AG04449 (cell line): ENCODE results near the gene FSD1L.

Experiments
- CTCF ChIA-PET: fragments of 350-600 bp; formaldehyde crosslinking; extraction: SDS; loops from one replicate; lab custom pipeline; 2021; ENCODE audit warnings: antibody characterized with exemption; lab: Yijun Ruan, JAX
- POLR2A ChIA-PET: fragments of 400-600, 350-600 bp; formaldehyde crosslinking; extraction: SDS; loops from one replicate; lab custom pipeline; 2020; ENCODE audit warnings: antibody characterized with exemption, inconsistent platforms; lab: Yijun Ruan, JAX
- DNase-seq: peaks from one replicate; pipeline ENCODE4 v3.0.0-alpha.2; 2010; ENCODE audit warnings: low read depth, low spot score
- H3K4me3 ChIP-seq: 2 replicates; pipeline ENCODE4 v1.5.1; 2011; ENCODE audit warnings: low read depth, mild to moderate bottlenecking, control low read depth, low read length
- TF ChIP-seq, protein P1 (sequence below): IDR thresholded peaks from one replicate; pipeline ENCODE4 v1.5.1; 2011; ENCODE audit warnings: mild to moderate bottlenecking, moderate library complexity, low read length, control low read depth, inconsistent platforms; ENCODE audit not compliant: insufficient read depth; ENCODE audit errors: missing control alignments

Gene FSD1L

DNA sequence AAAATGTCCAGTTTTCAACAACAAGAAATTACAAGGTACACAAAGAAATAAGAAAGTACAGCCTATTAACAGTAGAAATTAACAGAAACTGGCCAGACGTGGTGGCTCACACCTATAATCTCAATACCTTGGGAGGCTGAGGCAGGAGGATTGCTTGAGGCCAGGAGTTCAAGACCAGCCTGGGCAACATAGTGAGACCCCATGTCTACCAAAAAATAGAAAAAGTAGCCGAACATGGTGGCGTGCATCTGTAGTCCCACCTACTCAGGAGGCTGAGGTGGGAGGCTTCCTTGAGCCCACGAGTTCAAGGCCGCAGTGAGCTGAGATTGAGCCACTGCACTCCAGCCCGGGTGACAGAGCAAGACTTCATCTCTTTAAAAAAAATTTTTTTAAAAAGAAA is 41.5 kb upstream of the FSD1L start:
- POLR2A ChIA-PET = no interaction called here
- TF ChIP-seq, protein P1, sequence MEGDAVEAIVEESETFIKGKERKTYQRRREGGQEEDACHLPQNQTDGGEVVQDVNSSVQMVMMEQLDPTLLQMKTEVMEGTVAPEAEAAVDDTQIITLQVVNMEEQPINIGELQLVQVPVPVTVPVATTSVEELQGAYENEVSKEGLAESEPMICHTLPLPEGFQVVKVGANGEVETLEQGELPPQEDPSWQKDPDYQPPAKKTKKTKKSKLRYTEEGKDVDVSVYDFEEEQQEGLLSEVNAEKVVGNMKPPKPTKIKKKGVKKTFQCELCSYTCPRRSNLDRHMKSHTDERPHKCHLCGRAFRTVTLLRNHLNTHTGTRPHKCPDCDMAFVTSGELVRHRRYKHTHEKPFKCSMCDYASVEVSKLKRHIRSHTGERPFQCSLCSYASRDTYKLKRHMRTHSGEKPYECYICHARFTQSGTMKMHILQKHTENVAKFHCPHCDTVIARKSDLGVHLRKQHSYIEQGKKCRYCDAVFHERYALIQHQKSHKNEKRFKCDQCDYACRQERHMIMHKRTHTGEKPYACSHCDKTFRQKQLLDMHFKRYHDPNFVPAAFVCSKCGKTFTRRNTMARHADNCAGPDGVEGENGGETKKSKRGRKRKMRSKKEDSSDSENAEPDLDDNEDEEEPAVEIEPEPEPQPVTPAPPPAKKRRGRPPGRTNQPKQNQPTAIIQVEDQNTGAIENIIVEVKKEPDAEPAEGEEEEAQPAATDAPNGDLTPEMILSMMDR = no peak
- no peak for DNase-seq
- CTCF ChIA-PET = interaction anchor here (2.3 kb wide), 1 partner anchor 8 kb away, joined by 22 read pairs; no protein-coding TSS in a partner anchor
- H3K4me3 ChIP-seq = no peak overlapping the region

DNA sequence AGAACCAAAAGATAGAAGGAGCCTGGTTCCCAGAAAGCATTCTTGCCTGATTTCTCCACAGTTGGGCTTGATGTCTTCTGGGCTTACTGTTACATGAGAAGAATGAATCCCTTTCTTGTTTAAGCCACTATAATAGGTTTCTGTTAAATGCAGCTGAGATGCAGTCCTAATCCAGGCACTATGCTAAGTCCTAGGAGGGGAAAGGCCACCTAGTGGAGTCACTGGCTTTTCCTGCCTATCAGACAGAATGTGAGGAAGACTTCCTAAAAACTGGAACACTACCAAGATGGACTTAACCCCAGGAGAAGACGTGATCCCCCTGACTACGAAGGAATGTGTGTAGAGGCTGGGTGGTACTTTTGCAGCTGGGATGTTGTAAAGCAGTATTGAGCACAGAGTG is 34.3 kb upstream of the FSD1L start:
- TF ChIP-seq, protein P1 = peak; percentile 40
- DNase-seq = no peak
- ChIA-PET CTCF (interaction anchor here (0.9 to 11.9 kb wide), 17 partner anchors 8 to 633 kb away, joined by 3 to 235 read pairs (median 5); no protein-coding TSS in a partner anchor), POLR2A (no interaction called here)
- H3K4me3 ChIP-seq = no peak overlapping the region

DNA sequence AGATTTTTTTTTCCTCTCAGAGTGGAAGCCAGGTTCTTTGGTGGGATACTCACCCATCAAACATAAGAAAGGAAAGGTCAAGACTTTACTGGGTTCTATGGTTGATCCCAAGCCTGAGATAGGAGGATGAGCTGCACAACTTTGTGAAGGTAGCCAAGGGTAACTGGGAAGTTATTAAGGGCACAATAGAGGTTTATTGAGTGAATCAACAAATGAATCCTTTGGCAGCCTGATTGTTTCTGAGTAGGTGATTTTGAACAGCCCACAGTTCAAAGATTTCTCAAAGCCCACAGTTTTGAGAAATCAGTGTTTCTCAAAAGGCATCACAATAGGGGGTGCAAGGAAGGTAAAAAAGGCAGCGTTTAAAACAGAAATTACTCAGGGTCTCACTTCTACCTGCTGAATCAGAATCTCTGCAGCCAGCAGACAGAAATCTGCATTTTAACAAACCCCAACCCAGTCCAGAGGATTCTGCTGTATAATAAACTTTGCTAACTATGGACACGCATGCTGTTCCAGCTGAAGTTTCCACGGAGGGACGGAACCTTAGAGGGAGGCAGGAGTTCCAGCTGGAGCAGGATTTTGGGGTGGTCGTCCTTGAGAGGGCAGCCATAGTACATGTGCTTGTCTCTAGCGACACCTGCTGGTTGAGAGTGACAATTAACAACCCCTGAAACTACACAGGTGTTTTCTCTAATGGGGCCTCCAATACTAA is 32.7 kb upstream of the FSD1L start:
- ChIA-PET CTCF (interaction anchor here (0.6 to 11.9 kb wide), 53 partner anchors 10 to 659 kb away, joined by 3 to 235 read pairs (median 4); partner anchors contain the start of genes ABCA1 and SLC44A1), POLR2A (no interaction called here)
- DNase-seq = no peak
- TF ChIP-seq, protein P1 = peak; percentile 64
- no peak overlapping the region for H3K4me3 ChIP-seq

DNA sequence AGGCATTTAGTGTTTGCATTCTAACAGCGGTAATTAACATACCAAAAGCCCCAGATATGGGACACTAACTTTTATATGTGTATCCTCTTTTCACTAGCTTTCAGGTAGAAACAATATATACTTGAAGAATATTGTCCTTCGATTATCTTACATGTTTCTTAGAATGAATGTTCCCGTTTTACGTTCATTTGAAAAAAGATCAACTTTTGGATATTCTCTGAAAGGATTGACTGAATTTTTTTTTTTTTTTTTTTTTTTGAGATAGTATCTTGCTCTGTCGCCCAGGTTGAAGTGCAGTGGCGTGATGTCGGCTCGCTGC is 32.2 kb upstream of the FSD1L start:
- CTCF ChIA-PET = interaction anchor here (0.5 to 11.9 kb wide), 48 partner anchors 10 to 660 kb away, joined by 3 to 235 read pairs (median 4); partner anchors contain the start of genes ABCA1 and SLC44A1

DNA sequence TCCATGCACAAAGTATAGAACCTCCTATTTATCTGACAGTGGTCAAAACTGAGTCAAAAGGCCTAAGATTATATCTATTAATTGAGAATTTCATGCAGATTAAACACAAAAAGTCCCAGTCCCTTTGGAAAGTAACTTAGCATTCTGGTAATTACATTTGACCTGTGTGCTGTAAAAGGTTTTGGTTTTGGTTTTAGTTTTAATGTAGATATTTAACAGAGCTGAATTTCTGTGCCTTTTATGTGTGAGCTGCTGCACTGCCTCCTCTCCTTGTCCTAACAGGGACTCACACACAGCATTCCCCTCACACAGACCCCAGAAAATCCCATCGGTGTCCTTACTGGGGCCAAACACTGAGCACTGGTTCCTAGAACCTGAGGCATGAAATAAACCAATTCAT is 31.0 kb upstream of the FSD1L start:
- no peak overlapping the region for H3K4me3 ChIP-seq
- ChIA-PET POLR2A (no interaction called here), CTCF (interaction anchor here (1.0 to 11.9 kb wide), 9 partner anchors 9 to 638 kb away, joined by 3 to 235 read pairs (median 4); no protein-coding TSS in a partner anchor)
- no peak for DNase-seq
- TF ChIP-seq, protein P1 = no peak

More for the DNA sequence above, 32.2 kb upstream of the FSD1L start:
- POLR2A ChIA-PET = no interaction called here
- TF ChIP-seq, protein P1 = no peak
- no peak for DNase-seq
- no peak overlapping the region for H3K4me3 ChIP-seq
